AML-193 (cell line): ENCODE data around the gene OR10K1.

ENCODE experiments used
- DNase-seq, 2 experiments: peaks; one replicate each; lab custom pipeline; 2025; lab: John Stamatoyannopoulos, UW

OR10K1 gene

GRCh38 chr1:158461534-158461933 is at the start of gene OR10K1:
OR10K1 (plus strand) TSS chr1:158461834; CDS start chr1:158465562, 3,728 bp downstream.
- no peak for DNase-seq

- no peak for DNase-seq
Observed at GRCh38 chr1:158414651-158415345, 46.8 kb upstream of the OR10K1 start.

- no peak for DNase-seq
Observed at GRCh38 chr1:158417586-158417985, 44.0 kb upstream of the OR10K1 start.

- no peak for DNase-seq
Observed at GRCh38 chr1:158422212-158422611, 39.4 kb upstream of the OR10K1 start.

- DNase-seq, result peak; percentile 36 to 47
Observed at GRCh38 chr1:158425027-158425426, 36.6 kb upstream of the OR10K1 start.

GRCh38 chr1:158426137-158426536 is 35.5 kb upstream of the OR10K1 start, which contains the start of gene OR10K2:
OR10K2 (minus strand) TSS chr1:158426237; CDS start chr1:158420866, 5,371 bp downstream.
- no peak for DNase-seq

GRCh38 chr1:158430163-158430562 is 31.5 kb upstream of the OR10K1 start:
- DNase-seq, result peak; percentile 70 to 82

- peak in 1 of 2 experiments; percentile 8 for DNase-seq
Observed at GRCh38 chr1:158434741-158435140, 26.9 kb upstream of the OR10K1 start.

- no peak for DNase-seq
Observed at GRCh38 chr1:158445376-158445775, 16.3 kb upstream of the OR10K1 start.

GRCh38 chr1:158454537-158454936 is 7.1 kb upstream of the OR10K1 start:
- DNase-seq, result no peak

GRCh38 chr1:158457246-158457645 is 4.4 kb upstream of the OR10K1 start:
- DNase-seq, result no peak

GRCh38 chr1:158458263-158458662 is 3.4 kb upstream of the OR10K1 start:
- no peak for DNase-seq

- DNase-seq, result no peak
Observed at GRCh38 chr1:158471920-158472319, 10.3 kb downstream of the OR10K1 start, which contains the start of gene OR10R2. OR10R2 (plus strand) TSS chr1:158472220; CDS start chr1:158472326, 106 bp downstream.

GRCh38 chr1:158485455-158485854 is 23.8 kb downstream of the OR10K1 start:
- DNase-seq, result no peak

GRCh38 chr1:158491316-158491715 is 29.7 kb downstream of the OR10K1 start:
- DNase-seq, result no peak

- no peak for DNase-seq
Observed at GRCh38 chr1:158493054-158493453, 31.4 kb downstream of the OR10K1 start.

- no peak for DNase-seq
Observed at GRCh38 chr1:158494796-158495195, 33.2 kb downstream of the OR10K1 start.

GRCh38 chr1:158496374-158496773 is 34.7 kb downstream of the OR10K1 start:
- DNase-seq, result peak; percentile 57 to 60

GRCh38 chr1:158506369-158506987 is 44.8 kb downstream of the OR10K1 start:
- peak; percentile 33 to 40 for DNase-seq

GRCh38 chr1:158507511-158507910 is 45.9 kb downstream of the OR10K1 start:
- DNase-seq, result no peak

- DNase-seq, result no peak
Observed at GRCh38 chr1:158509471-158510156, 48.0 kb downstream of the OR10K1 start.

- DNase-seq, result no peak
Observed at GRCh38 chr1:158516966-158517365, 55.3 kb downstream of the OR10K1 start.
